Choroid plexus epithelial cell (primary cell): ENCODE results near the gene PPP1R9A.
A peak's percentile ranks its signal among the peaks of the same experiment; 100 is the strongest.

Experiments used
- DNase-seq: peaks from one replicate; pipeline ENCODE4 v3.0.0-alpha.2; 2010; ENCODE audit warnings: low read depth
- H3K4me3 ChIP-seq: 2 replicates; pipeline ENCODE4 v1.5.1; 2011; ENCODE audit warnings: low read depth, mild to moderate bottlenecking, control low read depth, low read length, moderate library complexity
- TF ChIP-seq, protein P1 (sequence below): conservative IDR thresholded peaks from 2 replicates; pipeline ENCODE4 v1.5.1; 2011; ENCODE audit warnings: low read depth, mild to moderate bottlenecking, control low read depth, inconsistent platforms, low read length, moderate library complexity

PPP1R9A gene

DNA sequence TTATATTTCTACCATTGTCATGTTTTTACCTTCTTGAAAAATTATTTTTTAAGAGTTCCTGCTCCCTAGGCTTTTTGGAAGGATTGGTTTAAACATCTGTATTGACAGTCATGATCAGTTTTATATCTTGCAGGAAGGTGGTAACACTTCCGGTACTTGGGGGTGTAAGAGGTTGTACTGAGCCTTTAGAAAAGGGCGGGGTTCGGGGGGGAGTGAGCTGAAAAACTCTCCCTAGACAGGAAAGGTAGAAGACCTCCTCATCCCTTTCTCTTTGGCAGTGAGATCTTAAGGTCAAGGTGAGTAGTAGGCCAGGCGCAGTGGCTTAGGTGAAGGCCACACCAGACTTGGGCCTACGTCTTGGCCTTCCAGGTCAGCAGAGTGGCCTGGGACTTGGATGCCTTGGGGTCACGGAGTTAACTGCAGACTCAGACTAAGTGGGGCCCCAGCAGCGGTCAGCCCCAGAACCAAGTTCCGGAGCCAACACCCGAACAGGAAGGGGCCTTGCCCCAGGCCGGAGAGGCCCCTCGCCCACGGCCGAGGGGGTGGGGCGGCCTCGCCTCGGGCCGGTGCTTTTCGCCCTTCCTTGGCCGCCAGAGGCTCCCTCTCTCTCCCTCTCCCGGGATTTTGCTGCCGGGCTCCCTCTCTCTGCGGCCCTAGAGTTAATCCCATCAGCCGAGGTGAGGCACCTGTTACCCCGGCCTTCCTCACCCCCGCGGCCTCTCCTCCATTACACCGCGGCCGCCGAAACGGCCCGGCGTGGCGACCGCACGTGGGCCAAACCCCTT lies at the start of gene PPP1R9A:
TSS of gene PPP1R9A (plus strand) at position 569 of the 785 bp plus-strand sequence. CDS start 2,520 bp downstream, outside the sequence.
- DNase-seq: no peak
- TF ChIP-seq, protein P1, sequence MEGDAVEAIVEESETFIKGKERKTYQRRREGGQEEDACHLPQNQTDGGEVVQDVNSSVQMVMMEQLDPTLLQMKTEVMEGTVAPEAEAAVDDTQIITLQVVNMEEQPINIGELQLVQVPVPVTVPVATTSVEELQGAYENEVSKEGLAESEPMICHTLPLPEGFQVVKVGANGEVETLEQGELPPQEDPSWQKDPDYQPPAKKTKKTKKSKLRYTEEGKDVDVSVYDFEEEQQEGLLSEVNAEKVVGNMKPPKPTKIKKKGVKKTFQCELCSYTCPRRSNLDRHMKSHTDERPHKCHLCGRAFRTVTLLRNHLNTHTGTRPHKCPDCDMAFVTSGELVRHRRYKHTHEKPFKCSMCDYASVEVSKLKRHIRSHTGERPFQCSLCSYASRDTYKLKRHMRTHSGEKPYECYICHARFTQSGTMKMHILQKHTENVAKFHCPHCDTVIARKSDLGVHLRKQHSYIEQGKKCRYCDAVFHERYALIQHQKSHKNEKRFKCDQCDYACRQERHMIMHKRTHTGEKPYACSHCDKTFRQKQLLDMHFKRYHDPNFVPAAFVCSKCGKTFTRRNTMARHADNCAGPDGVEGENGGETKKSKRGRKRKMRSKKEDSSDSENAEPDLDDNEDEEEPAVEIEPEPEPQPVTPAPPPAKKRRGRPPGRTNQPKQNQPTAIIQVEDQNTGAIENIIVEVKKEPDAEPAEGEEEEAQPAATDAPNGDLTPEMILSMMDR: peak; percentile 29
- H3K4me3 ChIP-seq: peak within 1 kb of the TSS; percentile 55

DNA sequence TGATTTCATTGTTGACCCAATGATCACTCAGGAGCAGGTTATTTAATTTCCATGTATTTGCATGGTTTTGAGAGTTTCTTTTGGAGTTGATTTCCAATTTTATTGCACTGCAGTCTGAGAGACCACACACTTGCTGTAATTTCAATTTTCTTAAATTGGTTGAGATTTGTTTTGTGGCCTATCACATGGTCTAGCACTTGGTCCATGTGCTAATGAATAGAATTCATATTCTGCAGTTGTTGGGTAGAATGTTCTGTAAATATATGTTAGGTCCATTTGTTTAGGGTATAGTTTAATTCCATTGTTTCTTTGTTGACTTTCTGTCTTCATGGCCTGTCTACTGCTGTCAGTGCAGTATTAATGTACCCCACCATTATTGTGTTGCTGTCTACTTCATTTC lies 36.3 kb upstream of the PPP1R9A start:
- TF ChIP-seq, protein P1: no peak
- no peak for DNase-seq
- no peak overlapping the region for H3K4me3 ChIP-seq

DNA sequence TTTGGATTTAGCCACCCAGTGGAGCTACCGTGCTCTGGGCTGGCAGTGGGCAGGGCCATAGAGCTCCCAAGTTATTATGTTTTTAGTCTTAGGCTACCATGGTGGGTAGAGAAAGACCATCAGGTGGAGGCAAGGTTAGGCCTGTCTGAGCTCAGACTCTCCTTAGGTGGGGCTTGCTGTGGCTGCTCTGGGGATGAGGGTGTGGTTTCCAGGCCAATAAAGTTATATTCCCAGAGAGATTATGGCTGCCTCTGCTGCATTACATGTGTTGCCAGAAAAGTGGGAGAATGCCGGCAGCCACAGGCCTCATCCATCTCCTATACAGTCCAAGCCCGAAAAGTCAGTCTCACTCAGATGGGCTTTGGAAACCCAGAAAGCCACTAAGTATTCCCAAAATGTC lies 34.2 kb upstream of the PPP1R9A start:
- DNase-seq: no peak
- no peak overlapping the region for H3K4me3 ChIP-seq
- TF ChIP-seq, protein P1: no peak

DNA sequence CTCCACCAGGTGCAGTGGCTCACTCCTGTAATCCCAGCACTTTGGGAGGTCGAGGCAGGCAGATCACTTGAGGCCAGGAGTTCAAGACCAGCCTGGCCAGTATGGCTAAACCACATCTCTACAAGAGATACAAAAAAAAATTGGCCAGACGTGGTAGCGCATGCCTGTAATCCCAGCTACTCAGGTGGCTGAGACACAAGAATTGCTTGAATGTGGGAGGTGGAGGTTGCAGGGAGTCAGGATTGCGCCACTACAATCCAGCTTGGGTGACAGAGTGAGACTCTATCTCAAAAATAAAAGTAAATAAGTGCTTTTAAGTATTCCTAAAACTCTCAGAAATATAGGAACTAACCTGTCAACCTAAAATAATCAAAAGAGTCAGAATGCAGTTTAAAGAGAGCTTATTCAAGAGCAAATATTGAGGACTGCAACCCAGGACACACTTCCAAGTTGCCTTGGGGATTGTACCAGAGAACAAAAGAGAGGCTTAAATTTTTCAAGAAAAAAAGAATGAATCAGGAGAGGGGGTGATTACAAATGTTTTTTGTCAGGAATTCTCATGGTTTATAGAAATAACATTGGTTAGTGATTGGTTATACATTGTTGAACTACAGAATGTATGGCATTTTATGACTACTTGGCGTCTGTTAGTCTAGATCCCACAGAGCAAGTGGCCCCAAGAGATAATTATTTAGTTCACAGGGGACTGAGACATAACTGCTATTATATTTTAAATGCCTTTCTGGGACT lies 33.2 kb upstream of the PPP1R9A start:
- no peak overlapping the region for H3K4me3 ChIP-seq
- TF ChIP-seq, protein P1: no peak

DNA sequence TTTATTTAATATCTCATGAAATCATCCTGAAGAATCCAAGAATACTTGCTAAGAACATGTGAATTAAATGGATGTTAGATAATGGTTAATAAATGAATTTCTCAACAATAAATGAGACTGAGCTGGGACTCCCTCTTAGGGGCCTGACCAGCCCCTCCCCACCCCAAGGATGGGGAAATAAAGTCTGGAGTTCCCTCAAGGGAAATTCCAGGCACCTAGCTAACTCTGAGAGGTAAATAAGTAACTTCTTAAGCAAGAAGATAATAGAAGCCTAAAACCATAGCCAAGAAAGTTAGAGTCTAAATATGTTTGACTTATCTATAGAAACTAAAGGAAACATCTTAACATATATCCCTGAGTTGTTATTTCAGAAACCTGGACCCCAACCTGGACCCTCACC lies 32.2 kb upstream of the PPP1R9A start:
- DNase-seq: no peak
- no peak overlapping the region for H3K4me3 ChIP-seq
- TF ChIP-seq, protein P1: no peak

More for the DNA sequence above, 33.2 kb upstream of the PPP1R9A start:
- DNase-seq: no peak

DNA sequence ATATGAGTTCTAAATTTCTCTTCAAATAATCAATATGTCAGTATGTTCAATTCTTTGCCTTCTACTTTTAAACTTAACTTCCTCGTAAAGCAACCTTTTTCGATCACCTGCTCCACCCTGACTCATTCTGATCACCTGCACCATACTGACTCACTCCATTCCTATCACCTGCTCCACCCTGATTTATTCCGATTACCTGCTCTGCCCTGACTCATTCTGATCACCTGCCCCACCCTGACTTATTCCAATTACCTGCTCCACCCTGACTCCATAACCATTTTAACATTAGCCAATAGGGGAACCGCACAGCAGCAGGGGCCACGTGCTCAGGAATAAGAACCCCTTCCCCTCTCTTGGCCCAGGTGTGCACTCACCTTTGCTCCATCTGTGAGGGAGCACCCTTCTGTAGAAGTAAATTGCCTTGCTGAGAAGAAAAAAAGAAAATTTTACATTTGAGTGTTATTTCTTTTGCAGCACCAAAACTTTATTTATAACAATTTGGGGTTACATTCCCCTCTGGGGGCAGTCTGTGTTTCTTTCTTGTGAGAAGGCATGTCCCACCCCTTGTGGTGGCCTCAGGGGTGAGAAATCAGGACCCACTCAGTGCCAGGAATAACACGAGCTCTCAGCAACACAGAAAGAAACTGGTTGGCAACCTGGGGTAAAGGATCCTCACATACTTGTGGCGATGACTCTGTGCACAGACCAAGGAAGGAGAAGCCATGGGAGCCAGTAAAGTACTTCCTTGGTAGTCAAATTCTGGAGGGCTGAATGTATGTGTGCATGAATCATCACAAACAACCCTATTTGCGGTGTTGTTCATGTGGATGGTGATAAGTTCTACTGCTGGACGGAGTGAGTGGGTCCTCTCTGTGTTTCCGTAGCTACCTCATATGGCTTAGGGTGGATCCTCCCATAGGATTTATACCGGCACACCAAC lies 29.4 kb upstream of the PPP1R9A start:
- DNase-seq: no peak
- no peak overlapping the region for H3K4me3 ChIP-seq
- TF ChIP-seq, protein P1: no peak
